Type B pancreatic cell (in vitro differentiated cells): Measurements from ENCODE around the gene ST8SIA2. TPM values are rescaled to one million over a fixed set of nuclear protein-coding genes. Genes with fewer than 3 reads are reported as not detected.

Experiments
- DNase-seq: peaks from one replicate; pipeline ENCODE4 v3.0.0; 2021; ENCODE audit warnings: mixed read lengths; ENCODE audit not compliant: unreplicated experiment; ENCODE audit errors: extremely low spot score
- H3K27ac Mint-ChIP-seq: 2 replicates; pipeline ENCODE4 v1.8.0; 2021; ENCODE audit warnings: mild to moderate bottlenecking, mixed read lengths
- H3K27me3 Mint-ChIP-seq: 2 replicates; pipeline ENCODE4 v1.8.0; 2021; ENCODE audit warnings: mixed read lengths
- H3K36me3 Mint-ChIP-seq: 2 replicates; pipeline ENCODE4 v1.8.0; 2021; ENCODE audit warnings: mixed read lengths
- H3K4me1 Mint-ChIP-seq: one replicate; pipeline ENCODE4 v1.8.0; 2021; ENCODE audit warnings: mixed read lengths; ENCODE audit not compliant: unreplicated experiment
- H3K4me3 Mint-ChIP-seq: 2 replicates; pipeline ENCODE4 v1.8.0; 2021; ENCODE audit warnings: mild to moderate bottlenecking, mixed read lengths
- H3K9me3 Mint-ChIP-seq: 2 replicates; pipeline ENCODE4 v1.8.0; 2021; ENCODE audit warnings: mixed read lengths
- total RNA-seq: library from RNA; stranded (reverse); gene quantifications from 2 replicates; pipeline ENCODE4 v1.2.1, GENCODE V29; 2021; ENCODE audit warnings: low replicate concordance
- TF ChIP-seq, protein P1 (sequence below): fragments of 200-600 bp; sonication (generic); conservative IDR thresholded peaks from 2 replicates; pipeline ENCODE4 v1.5.0; 2021; ENCODE audit warnings: antibody characterized with exemption, mild to moderate bottlenecking

The ST8SIA2 gene
- total RNA-seq, 1 donor from 2014 or later: 16.8 TPM

DNA sequence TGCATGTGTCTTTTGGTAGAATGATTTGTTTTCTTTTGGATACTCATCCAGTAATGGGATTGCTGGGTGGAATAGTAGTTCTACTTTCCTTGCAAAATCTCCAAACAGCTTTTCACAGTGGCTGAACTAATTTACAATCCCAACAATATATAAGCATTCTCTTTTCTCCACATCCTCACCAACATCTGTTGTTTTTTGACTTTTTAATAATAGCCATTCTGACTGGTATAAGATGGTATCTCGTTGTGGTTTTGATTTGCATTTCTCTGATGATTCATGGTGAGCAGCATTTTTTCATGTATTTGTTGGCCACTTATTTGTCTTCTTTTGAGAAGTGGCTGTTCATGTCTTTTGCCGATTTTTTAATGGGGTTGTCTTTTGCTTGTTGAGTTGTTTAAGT is 55.8 kb downstream of the ST8SIA2 start:
- Mint-ChIP-seq H3K4me3 (no peak overlapping the region), H3K27ac (no peak overlapping the region), H3K36me3 (peaks cover 28% of the 10 kb centered on the region), H3K9me3 (no peaks in the 10 kb centered on the region), H3K4me1 (no peaks in the 10 kb centered on the region), H3K27me3 (no peaks in the 10 kb centered on the region)
- TF ChIP-seq, protein P1, sequence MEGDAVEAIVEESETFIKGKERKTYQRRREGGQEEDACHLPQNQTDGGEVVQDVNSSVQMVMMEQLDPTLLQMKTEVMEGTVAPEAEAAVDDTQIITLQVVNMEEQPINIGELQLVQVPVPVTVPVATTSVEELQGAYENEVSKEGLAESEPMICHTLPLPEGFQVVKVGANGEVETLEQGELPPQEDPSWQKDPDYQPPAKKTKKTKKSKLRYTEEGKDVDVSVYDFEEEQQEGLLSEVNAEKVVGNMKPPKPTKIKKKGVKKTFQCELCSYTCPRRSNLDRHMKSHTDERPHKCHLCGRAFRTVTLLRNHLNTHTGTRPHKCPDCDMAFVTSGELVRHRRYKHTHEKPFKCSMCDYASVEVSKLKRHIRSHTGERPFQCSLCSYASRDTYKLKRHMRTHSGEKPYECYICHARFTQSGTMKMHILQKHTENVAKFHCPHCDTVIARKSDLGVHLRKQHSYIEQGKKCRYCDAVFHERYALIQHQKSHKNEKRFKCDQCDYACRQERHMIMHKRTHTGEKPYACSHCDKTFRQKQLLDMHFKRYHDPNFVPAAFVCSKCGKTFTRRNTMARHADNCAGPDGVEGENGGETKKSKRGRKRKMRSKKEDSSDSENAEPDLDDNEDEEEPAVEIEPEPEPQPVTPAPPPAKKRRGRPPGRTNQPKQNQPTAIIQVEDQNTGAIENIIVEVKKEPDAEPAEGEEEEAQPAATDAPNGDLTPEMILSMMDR: no peak
- no peak for DNase-seq

DNA sequence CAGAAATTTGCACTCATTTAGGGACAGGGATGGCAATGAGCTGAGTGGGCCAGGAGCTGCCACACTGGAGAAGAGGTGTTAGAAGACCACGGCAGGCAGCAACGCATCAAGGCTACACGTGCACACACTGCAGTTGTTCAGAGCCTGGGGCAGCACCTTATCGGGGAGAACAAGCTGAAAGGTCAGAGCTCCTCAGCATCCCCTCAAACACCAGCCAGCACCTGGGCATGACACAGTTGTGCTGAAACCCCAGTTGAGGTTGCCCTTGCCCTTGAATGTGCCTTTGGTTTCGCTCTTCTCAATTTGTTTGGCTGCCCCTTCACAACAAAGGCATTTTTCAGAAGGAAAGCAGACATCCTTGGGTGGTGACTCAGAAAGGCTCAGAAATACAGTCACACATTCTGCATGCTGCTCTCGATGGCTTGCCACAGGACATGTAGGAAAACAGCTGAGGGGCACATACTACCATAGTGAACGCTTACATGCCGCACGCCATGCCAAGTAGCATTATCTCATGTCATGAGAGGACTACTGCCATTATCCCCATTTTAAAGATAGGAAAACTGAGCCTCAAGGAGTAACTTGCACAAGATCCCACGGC is 57.6 kb downstream of the ST8SIA2 start:
- Mint-ChIP-seq H3K36me3 (peaks cover 31% of the 10 kb centered on the region), H3K27me3 (no peaks in the 10 kb centered on the region), H3K4me1 (no peaks in the 10 kb centered on the region), H3K27ac (no peak overlapping the region), H3K4me3 (no peak overlapping the region), H3K9me3 (no peaks in the 10 kb centered on the region)
- TF ChIP-seq, protein P1: no peak
- DNase-seq: no peak

DNA sequence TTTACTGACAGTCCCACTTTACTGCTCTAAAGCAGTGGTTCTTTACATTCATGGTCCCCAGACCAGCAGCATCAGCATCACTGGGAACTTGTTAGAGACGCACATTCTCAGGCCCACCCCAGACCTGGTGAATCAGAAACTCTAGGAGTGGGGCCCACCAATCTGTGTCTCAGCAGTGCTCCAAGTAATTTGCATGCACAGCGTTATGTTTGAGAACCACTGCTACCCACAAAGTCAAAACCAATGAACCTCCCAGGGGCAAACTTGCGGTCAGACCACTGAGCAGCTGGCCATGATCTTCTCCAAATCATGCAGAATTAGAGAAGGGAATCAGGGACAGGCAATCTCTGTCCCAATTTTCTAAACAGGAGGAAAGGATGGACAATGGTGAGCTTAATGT is 58.5 kb downstream of the ST8SIA2 start:
- Mint-ChIP-seq H3K4me3 (no peak overlapping the region), H3K27ac (no peak overlapping the region), H3K27me3 (no peaks in the 10 kb centered on the region)

DNA sequence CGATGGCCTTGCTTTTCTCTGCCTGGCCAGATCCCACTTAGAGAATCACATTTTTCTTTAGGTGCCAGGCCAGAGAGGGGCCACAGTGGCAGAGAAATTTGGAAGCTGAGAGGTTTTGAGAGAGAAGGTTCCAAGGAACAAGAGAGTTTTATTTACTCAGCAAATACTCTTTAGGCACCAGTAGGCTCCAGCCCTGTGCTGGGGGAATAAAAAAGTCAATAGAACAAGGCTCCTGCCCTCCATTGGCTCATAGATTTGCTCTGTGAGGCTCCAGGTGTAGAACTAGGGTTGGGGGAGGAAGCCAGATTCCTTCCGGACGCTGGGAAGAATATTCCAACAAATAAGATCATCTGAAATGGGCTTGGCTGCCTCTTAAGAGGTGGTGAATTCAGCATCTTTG is 59.9 kb downstream of the ST8SIA2 start:
- Mint-ChIP-seq H3K9me3 (no peaks in the 10 kb centered on the region), H3K4me3 (no peak overlapping the region), H3K27me3 (no peaks in the 10 kb centered on the region), H3K4me1 (peaks cover 2% of the 10 kb centered on the region), H3K36me3 (peaks cover 32% of the 10 kb centered on the region), H3K27ac (no peak overlapping the region)
- TF ChIP-seq, protein P1: no peak
- DNase-seq: no peak

More for the DNA sequence above, 58.5 kb downstream of the ST8SIA2 start:
- Mint-ChIP-seq H3K9me3 (no peaks in the 10 kb centered on the region), H3K4me1 (no peaks in the 10 kb centered on the region), H3K36me3 (peaks cover 33% of the 10 kb centered on the region)
- TF ChIP-seq, protein P1: no peak
- no peak for DNase-seq

DNA sequence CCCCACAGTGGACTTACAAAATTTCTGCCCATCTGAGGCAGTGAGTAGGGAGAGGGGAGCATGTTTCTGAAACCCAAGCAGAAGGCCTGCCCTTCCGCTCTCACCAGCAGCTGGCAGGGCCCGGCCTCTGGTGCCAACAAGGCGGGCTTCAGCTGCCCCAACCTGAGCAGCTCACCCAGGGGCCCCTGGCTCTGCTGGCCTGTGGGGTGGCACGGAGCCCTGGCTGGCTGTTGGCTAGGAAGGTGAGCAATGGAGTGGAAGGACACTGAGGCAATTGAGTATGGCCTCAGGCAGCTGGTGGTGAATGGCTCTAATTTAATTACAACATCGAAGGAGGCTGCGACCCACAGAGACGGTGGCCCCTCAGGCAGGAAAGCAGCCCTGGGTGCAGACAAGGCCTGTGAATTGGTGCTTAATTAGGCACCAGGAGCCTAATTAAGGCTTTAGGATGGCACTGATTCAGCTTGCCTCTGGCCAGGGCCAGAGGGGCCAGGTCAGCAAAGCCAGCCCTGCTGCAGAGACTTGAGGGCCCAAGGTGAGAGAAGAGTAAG is 60.9 kb downstream of the ST8SIA2 start:
- TF ChIP-seq, protein P1: no peak
- Mint-ChIP-seq H3K27me3 (no peaks in the 10 kb centered on the region), H3K36me3 (peaks cover 33% of the 10 kb centered on the region), H3K27ac (no peak overlapping the region), H3K4me1 (peaks cover 4% of the 10 kb centered on the region), H3K9me3 (no peaks in the 10 kb centered on the region), H3K4me3 (no peak overlapping the region)
- DNase-seq: no peak
